ENCODE measurements around the gene HTD2.
"Not testable (repeated sequence)": the region's sequence is repeated elsewhere in the genome, so short reads cannot be mapped to it uniquely, and the experiment has no call there.

Gene HTD2

DNA sequence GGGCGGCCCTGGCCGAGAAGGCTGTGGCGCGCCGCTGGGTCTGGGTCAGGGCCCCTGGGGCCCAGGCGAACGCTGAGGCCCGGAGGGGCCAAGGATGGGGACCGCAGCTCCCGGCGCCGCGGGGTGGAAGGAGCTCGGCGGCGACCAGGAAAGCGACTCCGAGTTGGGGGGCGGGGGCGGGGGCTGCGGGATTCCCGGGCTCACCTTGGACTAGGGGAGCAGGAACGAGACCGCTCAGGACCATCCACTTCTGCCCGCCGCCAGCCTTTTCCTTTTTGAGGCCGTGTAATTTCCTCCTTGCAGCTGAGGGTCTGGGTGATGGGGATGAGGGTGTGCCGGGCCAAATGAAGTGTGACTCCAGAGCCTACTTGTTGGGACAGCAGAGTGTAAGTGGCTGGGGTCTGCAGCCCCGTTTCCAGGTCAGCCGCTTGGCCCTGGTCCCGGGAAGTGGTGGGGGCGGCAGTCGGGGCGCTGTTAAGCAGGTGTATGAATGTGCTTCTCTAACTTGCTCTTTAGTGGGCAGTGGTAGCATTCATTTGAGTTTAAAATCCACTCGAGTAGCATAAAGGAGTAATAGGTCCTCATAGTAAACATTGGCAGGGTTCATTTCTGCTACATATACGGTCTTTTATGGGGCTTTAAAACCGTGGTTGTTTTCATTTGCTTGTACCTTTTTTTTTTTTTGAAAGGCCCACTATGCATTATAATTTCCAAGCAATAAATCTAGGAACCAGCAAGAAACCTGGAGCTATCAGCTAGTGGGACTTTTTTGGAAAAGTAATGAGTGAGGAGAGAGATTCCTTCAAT lies 27.1 kb downstream of the HTD2 start:
- DNase-seq, result no peak

DNA sequence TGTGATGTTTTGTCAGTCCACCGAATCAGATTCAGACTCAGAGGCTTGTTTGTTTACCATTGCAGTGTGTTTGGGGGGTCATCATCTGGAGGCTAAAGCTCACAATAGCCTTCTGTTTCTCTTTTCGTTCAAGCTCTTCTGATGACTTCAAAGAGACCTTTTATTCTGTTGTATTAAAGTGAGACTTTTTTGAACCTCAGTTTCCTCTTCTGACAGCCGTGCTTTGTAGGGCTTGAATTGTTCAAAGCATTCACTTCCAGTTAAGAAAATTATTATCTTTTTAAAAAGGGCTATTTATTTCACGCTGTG lies 27.6 kb downstream of the HTD2 start:
- DNase-seq, result no peak

DNA sequence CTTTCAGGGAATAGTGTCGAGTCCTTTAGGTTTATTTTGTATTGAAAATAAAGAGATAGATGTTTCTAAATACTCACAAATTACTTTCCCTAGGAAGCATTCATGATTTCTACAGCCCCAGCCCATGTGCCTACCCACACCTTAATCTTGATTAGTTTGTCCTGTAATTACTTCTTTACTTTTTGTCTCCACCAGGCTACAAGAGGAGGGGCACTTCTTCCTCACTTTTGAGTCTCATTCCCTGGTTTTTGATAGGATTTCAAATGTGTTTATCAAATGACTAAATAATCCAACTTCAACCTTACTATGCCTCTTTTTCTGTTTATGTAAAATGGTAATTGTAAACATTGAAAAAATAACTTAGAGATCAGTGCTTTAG lies 28.2 kb downstream of the HTD2 start:
- no peak for DNase-seq

DNA sequence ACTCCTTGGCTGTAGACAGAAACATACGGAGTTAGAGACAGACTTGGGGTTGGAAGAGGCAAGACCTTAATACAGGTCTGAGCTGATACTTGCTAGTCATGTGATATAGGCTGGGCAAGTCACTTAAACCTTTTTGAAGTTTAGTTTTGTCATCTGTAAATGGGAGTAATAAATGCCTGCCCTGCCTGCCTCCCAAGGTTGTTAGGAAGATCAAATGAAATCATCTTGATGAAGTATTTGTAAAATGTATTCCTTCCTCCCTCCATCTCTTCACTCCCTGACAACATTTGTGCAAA lies 29.3 kb downstream of the HTD2 start:
- no peak for DNase-seq

DNA sequence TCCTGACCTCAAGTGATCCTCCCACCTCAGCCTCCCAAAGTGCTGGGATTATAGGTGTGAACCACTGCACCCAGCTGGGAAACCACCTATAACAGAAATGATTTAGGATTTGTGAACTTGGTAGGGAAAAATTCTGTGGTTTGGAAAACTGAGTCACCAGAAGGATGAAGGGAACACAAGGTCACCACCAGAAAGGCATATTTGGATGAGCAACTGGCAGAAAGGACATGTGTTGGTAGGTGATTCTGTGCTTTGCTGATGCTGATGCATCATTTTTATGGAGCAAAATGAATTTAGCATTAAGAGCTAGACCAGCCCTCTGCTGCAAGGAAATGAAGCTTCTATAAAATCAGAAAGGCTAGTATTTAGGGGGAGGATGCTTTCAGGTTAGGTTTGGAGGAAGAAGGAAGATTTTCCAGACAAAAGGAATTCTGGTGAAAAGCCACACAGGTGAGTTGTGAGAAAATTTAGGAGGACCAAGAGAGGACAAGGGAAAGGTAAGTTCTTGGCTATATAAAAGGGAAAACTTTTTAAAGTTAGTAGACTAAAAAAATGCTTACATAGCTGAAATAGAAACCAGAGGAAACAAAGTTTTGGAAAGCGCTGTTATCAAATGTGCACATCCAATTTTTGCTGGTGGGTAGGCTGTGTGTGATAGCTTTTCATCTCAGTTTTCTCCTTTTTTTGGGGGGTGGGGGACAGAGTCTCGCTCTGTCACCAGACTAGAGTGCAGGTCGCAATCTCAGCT lies 30.0 kb downstream of the HTD2 start:
- DNase-seq, result no peak

DNA sequence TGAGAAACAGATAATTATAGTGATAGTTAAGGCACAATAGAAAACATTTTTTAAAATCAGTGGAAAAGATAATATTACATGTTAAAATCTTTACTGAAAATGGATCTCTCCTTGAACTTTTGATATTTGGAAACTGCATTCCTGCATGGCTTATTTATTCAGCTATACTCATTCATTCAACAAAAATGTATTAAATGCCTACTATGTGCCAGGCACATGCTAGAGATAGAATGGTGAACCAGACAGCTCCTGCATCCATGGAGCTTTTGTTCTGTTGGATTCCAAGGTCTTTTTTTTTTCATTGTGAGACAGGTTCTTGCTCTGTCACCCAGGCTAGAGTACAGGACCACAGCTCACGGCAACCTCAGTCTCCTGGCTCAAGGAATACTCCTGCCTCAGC lies 30.9 kb downstream of the HTD2 start:
- DNase-seq, result no peak

DNA sequence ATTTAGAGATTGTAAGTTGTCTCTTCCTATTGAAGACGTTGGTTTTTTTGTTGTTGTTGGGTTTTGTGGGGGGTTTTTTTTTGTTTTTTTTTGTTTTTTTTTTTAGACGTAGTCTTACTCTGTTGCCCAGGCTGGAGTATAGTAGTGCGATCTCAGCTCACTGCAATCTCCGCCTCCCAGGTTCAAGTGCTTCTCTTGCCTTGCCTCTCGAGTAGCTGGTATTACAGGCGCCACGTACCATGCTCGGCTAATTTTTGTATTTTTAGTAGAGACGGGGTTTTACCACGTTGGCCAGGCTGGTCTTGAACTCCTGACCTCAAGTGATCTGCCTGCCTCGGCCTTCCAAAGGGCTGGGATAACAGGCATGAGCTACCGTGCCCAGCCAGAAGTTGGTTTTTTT lies 32.8 kb downstream of the HTD2 start:
- not testable (repeated sequence) for DNase-seq

DNA sequence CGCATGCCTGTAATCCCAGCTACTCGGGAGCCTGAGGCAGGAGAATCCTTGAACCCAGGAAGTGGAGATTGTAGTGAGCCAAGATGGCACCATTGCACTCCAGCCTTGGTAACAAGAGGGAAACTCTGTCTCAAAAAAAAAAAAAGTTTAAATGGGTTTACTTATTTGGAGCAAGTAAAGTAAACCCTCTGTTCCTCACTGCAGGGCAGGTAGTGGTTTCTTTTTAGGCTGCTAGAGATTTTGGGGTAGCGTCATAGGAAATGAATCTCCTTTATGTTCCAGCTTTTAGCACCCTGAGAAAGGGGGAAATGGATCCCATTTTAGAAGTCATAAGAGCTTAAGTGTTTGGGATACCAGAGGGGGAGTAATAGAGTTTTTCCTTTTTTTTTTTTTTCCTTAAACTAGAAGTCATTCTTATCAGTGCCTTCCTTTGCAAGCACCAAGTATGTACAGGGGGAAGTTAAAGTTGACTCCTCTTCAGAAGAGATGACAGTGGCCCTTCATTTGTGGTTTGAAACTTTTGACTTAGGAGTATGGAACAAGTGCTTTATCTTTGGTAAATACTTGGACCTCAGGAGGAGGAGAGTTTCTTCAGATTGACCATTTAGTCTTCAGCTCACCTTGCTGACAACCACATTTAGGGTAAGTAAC lies 34.4 kb downstream of the HTD2 start:
- DNase-seq, result no peak

DNA sequence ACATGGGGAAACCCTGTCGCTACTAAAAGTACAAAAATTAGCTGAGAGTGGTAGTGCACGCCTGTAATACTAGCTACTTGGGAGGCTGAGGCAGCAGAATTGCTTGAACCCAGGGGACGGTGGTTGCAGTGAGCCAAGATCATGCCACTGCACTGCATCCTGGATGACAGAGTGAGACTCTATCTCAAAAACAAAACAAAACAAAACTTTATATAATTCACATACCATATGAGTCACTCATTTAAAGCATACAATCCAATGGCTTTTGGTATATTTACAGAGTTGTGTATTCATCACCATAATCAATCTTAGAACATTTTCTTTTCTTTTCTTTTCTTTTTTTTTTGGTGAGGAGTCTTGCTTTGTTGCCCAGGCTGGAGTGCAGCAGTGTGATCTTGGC lies 35.1 kb downstream of the HTD2 start:
- no peak for DNase-seq

DNA sequence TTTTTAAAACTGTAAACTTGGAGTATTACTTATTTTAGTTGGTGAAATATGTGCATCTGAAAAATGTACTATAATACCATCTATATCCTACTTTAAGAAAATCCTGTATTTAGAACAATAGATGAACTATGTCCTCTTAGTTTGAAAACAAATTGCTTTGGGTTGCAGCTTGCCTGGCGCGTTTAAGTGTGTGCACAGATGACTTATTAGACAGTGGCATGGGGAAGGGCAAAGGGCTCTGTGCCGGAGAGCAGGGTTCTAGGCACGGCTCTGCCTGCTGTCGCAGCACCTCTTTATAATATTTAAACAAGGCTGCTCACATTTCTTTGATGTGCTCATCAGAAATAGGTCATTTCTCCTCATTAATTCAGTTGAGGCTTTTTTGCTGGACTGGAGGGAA lies 36.4 kb downstream of the HTD2 start:
- DNase-seq, result no peak

DNA sequence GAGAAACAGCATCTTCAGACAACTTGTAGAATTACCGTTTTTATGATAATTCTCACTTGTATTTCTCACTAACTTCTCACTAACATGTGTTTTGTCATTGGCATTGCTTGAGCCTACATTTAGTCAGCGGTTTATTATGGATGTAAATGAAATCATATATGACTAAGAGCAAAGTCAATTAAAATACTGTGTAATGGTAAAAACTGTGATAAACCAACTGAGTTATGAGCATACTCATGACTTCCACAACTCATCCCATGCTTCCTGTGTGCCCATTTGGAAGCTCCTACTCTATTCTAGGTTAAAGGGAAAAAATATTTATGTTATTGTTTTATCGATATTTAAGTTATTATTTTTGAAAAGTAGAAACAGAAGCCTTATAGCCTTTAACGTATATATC lies 39.1 kb downstream of the HTD2 start:
- no peak for DNase-seq

DNA sequence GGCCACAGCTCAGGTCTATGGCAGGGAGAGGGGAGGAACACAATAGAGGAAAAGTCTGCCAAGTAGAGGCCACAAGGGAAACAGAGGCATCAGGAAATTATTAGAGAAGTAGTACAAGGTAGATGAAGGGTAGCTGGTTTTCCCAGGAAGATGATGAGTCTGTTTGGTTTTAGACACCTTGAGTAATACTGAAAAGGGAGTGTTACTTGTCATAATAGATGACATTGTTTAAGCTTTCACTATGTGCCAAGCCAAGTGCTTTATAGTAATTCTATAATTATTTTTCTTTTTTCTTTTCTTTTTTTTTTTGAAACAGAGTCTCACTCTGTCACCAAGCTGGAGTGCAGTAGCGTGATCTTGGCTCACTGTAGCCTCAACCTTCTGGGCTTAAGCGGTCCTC lies 40.0 kb downstream of the HTD2 start:
- no peak for DNase-seq

DNA sequence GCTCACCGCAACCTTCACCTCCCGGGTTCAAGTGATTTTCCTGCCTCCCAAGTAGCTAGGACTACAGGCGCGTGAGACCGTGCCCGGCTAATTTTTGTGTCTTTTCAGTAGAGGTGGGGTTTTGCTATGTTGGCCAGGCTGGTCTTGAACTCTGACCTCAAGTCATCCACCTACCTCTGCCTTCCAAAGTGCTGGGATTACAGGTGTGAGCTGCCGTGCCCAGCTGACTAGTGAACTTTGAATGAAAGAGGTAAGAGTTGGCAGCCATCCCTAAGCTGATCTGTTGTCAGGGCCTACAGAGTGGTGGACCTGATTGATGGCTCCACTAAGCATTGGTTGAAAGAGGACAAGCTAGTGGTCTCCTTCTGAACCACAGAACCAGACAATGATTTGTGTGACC lies 41.7 kb downstream of the HTD2 start:
- DNase-seq, result no peak

DNA sequence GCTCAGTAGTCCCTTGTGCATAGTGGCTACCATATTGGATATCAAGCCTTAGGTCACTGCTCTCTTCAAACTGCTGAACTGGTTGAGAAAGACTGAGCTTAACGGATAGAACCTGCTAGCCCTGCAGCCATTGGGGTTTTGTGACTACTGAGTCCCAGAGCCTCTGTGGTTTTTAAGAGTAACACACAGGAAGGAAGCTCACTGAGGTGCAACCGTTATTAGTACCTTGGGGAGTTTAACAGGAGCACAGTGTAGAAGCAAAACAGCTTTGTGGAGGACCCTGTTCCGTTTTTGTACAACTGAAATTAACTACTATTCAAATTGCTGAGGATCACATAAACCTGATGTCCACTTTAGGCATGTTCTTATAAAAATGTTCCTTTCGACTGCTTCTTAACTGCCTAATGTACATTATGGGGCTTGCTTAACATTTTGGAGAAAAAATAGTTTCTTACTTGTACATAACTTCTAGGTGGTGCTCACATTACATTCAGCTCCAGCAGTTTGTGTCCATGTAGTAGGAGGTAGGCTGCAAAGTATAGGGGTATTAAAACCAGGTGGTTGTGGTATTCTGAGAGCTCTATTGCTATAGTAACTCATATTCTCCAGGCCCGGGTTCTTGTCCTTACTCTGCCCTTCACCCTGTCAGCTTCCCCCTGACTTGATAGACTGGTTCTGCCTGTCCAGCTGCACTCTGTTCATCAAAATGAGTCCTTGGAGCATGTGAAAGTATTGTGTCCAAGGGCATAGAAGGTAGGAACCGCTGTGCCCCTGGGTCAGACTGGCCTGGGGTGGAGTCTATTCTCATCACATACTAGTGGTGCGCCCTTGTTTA lies 43.7 kb downstream of the HTD2 start:
- no peak for DNase-seq

DNA sequence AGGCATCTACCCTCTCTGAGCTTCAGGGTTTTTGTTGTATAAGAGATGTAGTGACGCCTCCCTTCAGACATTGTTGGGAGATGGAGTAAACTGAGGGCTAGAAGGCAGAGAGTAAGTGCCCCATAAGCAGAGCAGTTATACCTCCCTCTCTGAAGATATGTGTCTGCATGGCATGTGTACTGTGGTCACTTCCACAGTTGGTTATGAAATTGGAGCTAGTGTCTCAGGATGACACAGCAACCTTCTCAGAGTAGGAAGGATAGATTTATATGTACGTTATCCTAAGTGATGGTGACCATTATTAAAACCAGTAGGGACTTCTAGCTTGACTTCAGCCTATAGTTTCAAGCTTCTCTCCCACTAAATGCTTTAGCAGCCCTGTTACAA lies 44.3 kb downstream of the HTD2 start:
- DNase-seq, result no peak

DNA sequence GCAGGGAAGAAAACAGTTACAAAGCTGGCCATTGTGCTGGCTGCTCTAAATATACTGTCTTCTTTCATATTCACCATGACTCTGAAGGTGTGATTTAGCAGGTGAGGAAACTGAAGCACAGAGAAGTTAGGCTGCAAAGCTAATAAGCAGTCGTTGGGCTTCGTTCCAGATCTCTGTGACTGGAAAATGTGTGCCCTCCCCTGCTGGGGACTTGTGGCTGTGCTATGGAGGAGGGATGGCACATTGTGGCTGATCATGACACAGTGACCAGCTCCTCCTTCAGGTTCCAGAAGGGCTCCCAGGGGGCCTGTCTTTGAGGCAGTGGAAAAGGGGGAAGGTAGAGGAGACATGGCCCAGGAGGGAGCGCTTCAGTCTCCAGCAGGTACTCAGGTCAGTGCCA lies 45.6 kb downstream of the HTD2 start:
- DNase-seq, result no peak

DNA sequence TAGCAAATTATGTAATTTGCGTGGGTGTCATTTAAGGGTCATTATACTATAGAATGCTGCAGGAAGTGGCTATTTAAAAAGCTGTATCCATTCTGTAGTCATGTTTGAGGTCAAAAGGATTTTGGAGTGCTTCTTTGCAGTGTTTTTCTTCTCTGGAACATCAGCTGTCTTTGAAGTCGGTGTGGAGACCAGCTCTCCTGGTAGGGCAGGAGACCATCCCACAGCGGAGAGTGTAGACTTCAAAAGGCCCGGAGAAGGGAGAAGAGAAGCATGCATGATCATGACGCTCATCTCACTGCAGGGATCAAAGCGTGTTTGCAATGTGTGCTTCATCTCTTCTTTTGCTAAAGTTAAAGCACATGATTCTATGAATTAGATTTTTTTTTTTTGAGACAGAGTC lies 46.3 kb downstream of the HTD2 start:
- no peak for DNase-seq

DNA sequence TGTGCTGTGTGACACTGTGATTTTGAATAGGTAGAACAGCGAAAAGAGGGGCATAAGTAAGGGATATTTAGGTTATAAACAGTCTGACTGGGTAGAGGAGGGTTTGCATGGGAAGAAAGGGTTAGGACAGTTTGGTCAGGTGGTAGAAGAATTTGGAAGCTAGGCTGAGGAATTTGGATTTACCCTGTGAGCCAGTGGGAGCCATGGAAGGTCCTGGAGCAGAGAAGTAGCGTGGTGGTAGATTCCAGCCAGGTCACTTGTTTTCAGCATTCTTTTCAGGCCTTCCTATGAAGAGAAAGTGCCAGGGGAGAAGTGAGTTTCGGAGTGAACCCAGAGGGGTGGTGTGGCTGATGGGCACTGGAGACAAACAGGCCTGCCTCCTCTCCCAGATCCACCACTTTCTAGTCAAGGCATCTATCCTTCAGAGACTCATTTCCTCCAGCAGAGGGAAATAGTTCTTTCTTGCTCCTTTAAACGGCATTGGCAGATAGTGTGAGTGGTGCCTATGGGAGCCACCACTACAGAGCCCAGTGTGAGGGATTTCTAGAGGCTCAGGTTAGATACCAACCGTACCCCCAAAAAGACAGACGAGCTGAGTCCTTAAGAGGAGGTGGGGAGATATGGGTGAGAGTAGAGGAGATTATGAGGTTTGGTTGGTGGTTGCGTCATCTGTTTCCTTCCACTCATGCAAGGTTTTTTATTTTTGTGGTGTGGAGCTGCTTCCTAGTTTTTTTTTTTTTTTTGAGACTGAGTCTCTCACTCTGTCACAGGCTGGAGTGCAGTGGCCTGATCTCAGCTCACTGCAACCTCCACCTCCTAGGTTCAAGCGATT lies 47.6 kb downstream of the HTD2 start:
- DNase-seq, result no peak

DNA sequence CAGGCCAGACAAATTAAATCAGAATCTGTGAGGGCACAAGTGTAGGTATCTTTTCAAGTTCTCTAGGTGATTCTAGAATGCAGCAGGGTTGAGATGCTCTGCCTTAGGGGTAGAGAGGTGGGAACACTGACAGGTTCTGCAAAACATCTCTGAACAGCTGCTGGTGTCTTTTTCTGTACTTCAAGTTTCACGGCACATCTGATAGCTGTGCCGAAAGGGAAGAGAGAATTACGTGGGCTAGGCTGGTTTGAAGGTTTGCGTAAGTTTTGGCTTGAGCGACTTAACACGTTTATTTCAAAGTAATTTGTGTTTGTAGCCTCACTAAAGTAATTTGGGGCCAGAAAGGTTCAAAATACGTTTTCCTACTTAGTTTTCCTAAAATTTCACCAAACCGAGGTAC lies 48.9 kb downstream of the HTD2 start:
- no peak for DNase-seq

DNA sequence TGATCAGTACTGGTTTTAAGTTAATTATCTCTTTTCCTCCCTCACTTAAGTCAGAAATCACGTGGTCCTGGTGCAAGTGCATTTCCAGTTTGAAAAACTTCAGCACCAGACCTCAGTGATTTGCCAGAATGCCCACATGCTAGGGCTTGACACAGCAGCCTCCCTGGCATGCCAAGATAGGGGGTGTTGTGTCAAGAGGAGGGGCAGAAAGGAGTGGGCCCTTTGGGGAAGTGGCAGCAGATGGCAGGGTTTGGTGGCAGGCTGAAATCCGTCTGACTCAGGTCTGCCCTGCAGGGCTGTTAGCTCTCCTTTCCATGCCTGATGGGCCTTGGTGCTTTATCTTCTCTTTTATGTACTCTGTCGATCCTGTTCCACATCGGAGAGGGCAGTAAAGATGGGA lies 49.7 kb downstream of the HTD2 start:
- DNase-seq, result no peak

DNA sequence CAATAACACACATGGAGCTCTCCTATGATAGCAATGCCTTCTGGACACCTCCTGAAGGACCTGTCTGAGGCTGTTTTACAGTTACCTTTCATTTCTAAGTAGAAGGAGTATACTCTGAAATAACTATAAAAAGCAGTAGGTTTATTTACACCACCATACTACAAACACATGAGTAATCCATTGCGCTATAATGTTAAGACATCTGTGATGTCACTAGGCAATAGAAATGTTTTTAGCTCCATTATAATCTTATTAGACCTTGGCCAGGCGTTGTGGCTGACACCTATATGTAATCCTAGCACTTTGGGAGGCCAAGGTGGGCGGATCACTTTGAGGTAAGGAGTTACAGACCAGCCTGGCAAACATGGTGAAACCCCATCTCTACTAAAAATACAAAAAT lies 51.1 kb downstream of the HTD2 start:
- no peak for DNase-seq

DNA sequence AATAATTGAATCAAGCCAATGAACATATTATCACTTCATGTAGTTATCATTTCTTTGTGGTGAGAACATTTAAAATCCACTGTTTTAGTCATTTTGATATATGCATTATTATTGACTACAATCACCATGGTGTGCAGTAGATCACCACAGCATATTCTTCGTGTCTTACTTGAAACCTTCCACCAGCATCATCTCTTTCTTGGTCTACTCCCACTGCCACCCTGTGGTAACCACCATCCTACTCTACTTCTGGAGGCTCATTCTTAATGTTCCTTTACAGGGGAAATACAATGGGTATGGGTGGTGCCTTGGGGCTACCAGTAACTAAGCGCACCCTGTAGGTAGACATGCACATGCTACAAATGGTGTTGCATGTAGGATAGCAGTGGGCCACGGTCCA lies 51.8 kb downstream of the HTD2 start:
- DNase-seq, result no peak

DNA sequence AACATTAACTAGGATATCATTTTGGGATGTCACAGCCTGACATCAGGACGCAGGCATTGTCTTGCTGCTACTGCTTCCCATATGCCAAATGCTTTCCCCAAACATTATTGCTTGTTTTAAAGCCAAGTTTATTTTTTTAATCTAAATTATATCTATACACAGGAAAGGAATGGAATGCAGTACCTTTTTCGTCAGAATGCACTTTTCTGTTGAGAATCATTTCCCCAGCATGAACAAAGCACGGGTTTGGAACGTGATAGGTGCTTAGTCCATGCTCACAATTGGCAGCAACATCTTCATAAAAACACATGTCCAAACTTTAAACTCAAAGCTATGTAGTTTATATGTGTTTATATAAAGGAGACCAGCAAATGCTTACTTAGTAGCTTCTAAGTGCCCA lies 52.5 kb downstream of the HTD2 start:
- DNase-seq, result no peak
